GM12865 (cell line): ENCODE data around the gene RASA3.

Experiments used
- DNase-seq: peaks from one replicate; pipeline ENCODE4 v3.0.0; 2010; ENCODE audit warnings: low read depth
- H3K4me3 ChIP-seq: 2 replicates; pipeline ENCODE4 v1.5.1; 2011; ENCODE audit warnings: mild to moderate bottlenecking, low read depth, low read length, control low read depth
- TF ChIP-seq, protein P1 (sequence below): IDR thresholded peaks from 2 replicates; pipeline ENCODE4 v1.5.1; 2011; ENCODE audit warnings: low read length, control low read depth, low read depth, inconsistent platforms; ENCODE audit not compliant: insufficient read depth; ENCODE audit errors: missing control alignments

RASA3 gene

DNA sequence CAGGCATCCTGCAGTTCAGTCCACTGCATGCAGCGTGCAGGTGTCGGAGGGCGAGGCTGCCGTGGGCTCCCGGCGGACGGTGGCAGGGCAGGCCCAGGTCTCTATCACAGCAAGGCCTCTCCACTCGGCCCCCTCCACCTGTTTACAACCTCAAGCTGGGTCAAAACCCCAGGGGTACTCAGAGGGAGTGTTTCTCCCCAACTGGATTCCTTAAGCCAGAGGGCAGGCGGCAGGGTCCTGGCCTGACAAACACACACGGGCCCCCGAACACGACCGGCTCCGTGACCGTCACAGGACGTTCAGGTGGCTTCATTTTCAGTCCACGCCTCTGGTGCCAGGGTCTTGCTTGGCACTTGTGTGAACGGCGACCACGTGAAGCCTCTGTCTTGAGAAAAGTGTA, 23.5 kb downstream of the RASA3 start:
- DNase-seq = no peak
- TF ChIP-seq, protein P1, sequence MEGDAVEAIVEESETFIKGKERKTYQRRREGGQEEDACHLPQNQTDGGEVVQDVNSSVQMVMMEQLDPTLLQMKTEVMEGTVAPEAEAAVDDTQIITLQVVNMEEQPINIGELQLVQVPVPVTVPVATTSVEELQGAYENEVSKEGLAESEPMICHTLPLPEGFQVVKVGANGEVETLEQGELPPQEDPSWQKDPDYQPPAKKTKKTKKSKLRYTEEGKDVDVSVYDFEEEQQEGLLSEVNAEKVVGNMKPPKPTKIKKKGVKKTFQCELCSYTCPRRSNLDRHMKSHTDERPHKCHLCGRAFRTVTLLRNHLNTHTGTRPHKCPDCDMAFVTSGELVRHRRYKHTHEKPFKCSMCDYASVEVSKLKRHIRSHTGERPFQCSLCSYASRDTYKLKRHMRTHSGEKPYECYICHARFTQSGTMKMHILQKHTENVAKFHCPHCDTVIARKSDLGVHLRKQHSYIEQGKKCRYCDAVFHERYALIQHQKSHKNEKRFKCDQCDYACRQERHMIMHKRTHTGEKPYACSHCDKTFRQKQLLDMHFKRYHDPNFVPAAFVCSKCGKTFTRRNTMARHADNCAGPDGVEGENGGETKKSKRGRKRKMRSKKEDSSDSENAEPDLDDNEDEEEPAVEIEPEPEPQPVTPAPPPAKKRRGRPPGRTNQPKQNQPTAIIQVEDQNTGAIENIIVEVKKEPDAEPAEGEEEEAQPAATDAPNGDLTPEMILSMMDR = no peak
- no peak overlapping the region for H3K4me3 ChIP-seq

- H3K4me3 ChIP-seq = no peak overlapping the region
- TF ChIP-seq, protein P1 = no peak
- DNase-seq = no peak
These were observed 24.2 kb downstream of the RASA3 start for GRCh38 chr13:114108141-114108761.

DNA sequence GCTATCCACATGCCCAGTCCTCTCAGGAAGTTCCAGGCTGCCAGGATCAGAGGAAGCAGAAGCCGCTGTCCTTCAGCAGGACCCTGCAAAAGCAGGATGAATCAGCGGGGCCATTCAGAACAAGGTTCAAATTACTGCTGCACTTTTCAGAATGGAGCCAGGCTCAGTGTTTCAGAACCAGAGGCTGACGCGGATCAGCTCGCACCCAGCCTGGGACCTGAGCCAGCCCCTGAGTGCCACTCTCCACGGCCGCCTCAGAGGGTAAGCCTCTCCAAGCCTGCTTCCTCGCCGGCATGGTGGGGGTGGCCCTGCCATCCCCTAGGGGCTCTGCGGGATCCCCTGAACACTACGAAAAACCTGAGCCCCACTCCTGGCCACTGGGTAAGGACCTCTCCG, 24.7 kb downstream of the RASA3 start:
- no peak for DNase-seq
- TF ChIP-seq, protein P1 = no peak
- H3K4me3 ChIP-seq = no peak overlapping the region

- TF ChIP-seq, protein P1 = no peak
- no peak for DNase-seq
- no peak overlapping the region for H3K4me3 ChIP-seq
These were observed 25.3 kb downstream of the RASA3 start for GRCh38 chr13:114106991-114107685.

- no peak for DNase-seq
- no peak overlapping the region for H3K4me3 ChIP-seq
- TF ChIP-seq, protein P1 = no peak
These were observed 25.9 kb downstream of the RASA3 start for GRCh38 chr13:114106526-114106925.

DNA sequence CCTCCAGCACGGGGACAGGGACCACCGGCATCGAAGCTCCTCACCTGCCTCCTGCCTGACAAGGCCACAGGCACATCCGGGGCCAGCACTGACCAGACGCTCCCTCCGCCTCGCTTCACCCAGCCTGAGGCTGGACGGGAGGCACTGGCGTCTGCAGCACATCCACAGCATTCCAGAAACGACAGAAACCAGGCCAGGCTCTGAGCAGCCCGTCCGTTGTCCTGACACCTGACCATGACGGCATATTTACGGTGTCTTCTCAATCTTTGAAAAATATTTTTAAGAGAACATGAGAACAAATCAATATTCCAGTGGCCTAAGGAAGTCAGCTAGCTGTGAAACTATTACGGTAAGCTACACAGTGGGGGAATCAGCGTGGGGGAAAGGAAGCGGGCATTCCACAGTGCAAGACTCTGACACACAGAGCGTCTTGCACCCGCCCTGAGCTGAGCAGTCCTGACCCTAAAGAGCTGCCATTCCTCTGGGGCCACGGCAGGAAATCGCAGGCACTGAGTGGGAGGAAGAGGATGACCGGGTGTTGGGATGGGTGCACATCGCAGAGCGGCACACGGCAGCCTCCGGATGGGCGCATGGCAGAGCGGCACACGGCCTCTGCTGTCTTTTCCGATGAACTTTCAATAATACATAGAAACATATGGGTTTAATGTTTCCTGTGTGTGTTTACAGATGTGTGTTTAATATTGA, 26.8 kb downstream of the RASA3 start:
- DNase-seq = no peak
- TF ChIP-seq, protein P1 = no peak
- no peak overlapping the region for H3K4me3 ChIP-seq
